Kidney (tissue), 14 donors: ENCODE data around the gene ARVCF. TPM values are rescaled to one million over a fixed set of nuclear protein-coding genes. Genes with fewer than 3 reads are reported as not detected.
A peak's percentile ranks its signal among the peaks of the same experiment; 100 is the strongest.
"Not testable (repeated sequence)": the region's sequence is repeated elsewhere in the genome, so short reads cannot be mapped to it uniquely, and the experiment has no call there.

ENCODE experiments used
- DNase-seq, 5 donors: peaks; one replicate each; pipeline ENCODE4 v3.0.0-alpha.2; 2013 to 2020
- FAIRE-seq: peaks from 2 replicates; lab custom pipeline; 2012; peaks lifted over from hg19 to GRCh38; lab: Jason Lieb, UNC
- H3K27ac ChIP-seq, 2 donors: one replicate each; pipeline ENCODE4 v1.7.0; 2013; ENCODE audit warnings: low read depth in 2 of 2, low read length in 2 of 2, inconsistent platforms in 1 of 2
- H3K27me3 ChIP-seq: one replicate; pipeline ENCODE4 v1.7.1; 2013; ENCODE audit warnings: low read length, inconsistent platforms; ENCODE audit not compliant: control insufficient read depth, insufficient read depth
- H3K36me3 ChIP-seq, 3 donors: one replicate each; pipeline versions ENCODE4 v1.7.0 to v1.7.1; 2013; ENCODE audit warnings: low read length in 3 of 3, control low read depth in 1 of 3, inconsistent platforms in 1 of 3; ENCODE audit not compliant: insufficient read depth in 3 of 3, control insufficient read depth in 2 of 3
- H3K4me1 ChIP-seq, 3 donors: one replicate each; pipeline versions ENCODE4 v1.7.0 to v1.7.1; 2013; ENCODE audit warnings: low read length in 3 of 3, inconsistent platforms in 1 of 3, low read depth in 1 of 3; ENCODE audit not compliant: control insufficient read depth in 2 of 3, insufficient read depth in 2 of 3
- H3K4me3 ChIP-seq, 3 donors: one replicate each; pipeline versions ENCODE4 v1.7.0 to v1.8.1; 2013; ENCODE audit warnings: low read length in 3 of 3, control low read depth in 1 of 3, inconsistent platforms in 1 of 3
- H3K9ac ChIP-seq, 3 donors: one replicate each; pipeline versions ENCODE4 v1.7.0 to v1.7.1; 2013; ENCODE audit warnings: low read length in 3 of 3, control low read depth in 1 of 3, inconsistent platforms in 1 of 3
- H3K9me3 ChIP-seq, 3 donors: one replicate each; pipeline versions ENCODE4 v1.7.0 to v1.7.1; 2013; ENCODE audit warnings: low read length in 3 of 3, control low read depth in 1 of 3, inconsistent platforms in 1 of 3; ENCODE audit not compliant: control insufficient read depth in 2 of 3, insufficient read depth in 1 of 3
- intact Hi-C: fragments of 100-400 bp; cut with DNase I; formaldehyde crosslinking; loops from one replicate; pipeline ENCODE4 v1.11.1; 2022
- microRNA-seq: library from miRNA; unstranded; fragments of <30 nt; microRNA quantifications from one replicate; pipeline ENCODE4 v1.2.0, GENCODE V29; 2020
- polyA plus RNA-seq: library from polyadenylated mRNA; stranded (reverse); fragments of 350-450 nt; fragmentation: Illumina TruSeq; extraction: RNeasy Lipid Tissue Mini Kit (QIAGEN cat#74804); gene quantifications from one replicate; pipeline ENCODE4 v1.2.3, GENCODE V29; 2014; ENCODE audit warnings: low read depth, low replicate concordance; ENCODE audit not compliant: insufficient read depth
- total RNA-seq: library from RNA; stranded (reverse); fragmentation: NEBNext Ultra II Directional; extraction: Animal tissue kit (Norgen Biotek cat#: 25700); gene quantifications from one replicate; pipeline ENCODE4 v1.2.1, GENCODE V29; 2021
- TF ChIP-seq, protein P1 (sequence below): IDR thresholded peaks from 3 replicates; pipeline ENCODE4 v1.5.1; 2012; ENCODE audit warnings: mild to moderate bottlenecking, moderate library complexity, borderline replicate concordance; ENCODE audit not compliant: insufficient read depth; ENCODE audit errors: extremely low read depth
- donor health status: control.
- donor health status: control.
- donor health status: control.
- donor health status: control.
- donor health status: control.
- donor health status: DM: yes; HTN: yes; CAD: no.
- donor health status: Normal renal cell carcinoma (clear cell type).

Gene ARVCF
- total and polyA plus RNA-seq, 2 donors from 2014 or later = 16.0 to 21.9 TPM

DNA sequence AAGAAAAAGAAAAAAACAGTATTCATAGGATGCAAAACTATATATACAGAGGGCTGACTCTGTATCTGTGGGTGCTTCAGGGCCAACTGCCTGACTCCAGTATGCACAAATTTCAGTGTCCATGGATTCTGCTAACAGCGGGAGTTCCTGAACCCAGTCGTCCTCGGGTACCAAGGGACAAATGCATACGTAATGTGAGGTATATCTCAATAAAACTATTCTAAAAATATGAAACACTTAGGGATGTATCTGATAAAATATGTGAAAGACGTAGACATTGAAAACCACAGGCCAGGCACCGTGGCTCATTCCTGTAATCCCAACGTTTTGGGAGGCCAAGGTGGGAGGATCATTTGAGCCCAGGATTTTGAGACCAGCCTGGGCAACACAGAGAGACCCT, 88.9 kb downstream of the ARVCF start:
- H3K9me3 ChIP-seq = no peaks in the 10 kb centered on the region
- H3K4me3 ChIP-seq = no peak overlapping the region
- no peaks in the 10 kb centered on the region for H3K4me1 ChIP-seq
- intact Hi-C loops = no loop called here
- TF ChIP-seq, protein P1, sequence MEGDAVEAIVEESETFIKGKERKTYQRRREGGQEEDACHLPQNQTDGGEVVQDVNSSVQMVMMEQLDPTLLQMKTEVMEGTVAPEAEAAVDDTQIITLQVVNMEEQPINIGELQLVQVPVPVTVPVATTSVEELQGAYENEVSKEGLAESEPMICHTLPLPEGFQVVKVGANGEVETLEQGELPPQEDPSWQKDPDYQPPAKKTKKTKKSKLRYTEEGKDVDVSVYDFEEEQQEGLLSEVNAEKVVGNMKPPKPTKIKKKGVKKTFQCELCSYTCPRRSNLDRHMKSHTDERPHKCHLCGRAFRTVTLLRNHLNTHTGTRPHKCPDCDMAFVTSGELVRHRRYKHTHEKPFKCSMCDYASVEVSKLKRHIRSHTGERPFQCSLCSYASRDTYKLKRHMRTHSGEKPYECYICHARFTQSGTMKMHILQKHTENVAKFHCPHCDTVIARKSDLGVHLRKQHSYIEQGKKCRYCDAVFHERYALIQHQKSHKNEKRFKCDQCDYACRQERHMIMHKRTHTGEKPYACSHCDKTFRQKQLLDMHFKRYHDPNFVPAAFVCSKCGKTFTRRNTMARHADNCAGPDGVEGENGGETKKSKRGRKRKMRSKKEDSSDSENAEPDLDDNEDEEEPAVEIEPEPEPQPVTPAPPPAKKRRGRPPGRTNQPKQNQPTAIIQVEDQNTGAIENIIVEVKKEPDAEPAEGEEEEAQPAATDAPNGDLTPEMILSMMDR = no peak
- DNase-seq (no peak), FAIRE-seq (no peak)
- no peak overlapping the region for H3K9ac ChIP-seq
- no peaks in the 10 kb centered on the region for H3K27me3 ChIP-seq
- no peak overlapping the region for H3K27ac ChIP-seq
- no peaks in the 10 kb centered on the region for H3K36me3 ChIP-seq

DNA sequence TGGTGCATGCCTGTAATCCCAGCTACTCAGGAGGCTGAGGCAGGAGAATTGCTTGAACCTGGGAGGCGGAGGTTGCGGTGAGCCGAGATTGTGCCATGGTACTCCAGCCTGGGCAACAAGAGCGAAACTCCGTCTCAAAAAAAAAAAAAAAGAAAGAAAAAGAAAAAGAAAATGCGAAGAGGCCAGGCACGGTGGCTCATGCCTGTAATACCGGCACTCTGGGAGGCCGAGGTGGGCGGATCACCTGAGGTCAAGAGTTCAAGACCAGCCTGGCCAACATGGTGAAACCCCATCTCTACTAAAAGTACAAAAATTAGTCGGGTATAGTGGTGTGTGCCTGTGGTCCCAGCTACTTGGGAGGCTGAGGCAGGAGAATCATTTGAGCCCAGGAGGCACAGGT, 90.6 kb downstream of the ARVCF start:
- DNase-seq, H3K27me3 ChIP-seq, intact Hi-C loops, FAIRE-seq, H3K9ac ChIP-seq, H3K4me3 ChIP-seq, H3K36me3 ChIP-seq, H3K27ac ChIP-seq, H3K9me3 ChIP-seq, H3K4me1 ChIP-seq: not testable (repeated sequence)

DNA sequence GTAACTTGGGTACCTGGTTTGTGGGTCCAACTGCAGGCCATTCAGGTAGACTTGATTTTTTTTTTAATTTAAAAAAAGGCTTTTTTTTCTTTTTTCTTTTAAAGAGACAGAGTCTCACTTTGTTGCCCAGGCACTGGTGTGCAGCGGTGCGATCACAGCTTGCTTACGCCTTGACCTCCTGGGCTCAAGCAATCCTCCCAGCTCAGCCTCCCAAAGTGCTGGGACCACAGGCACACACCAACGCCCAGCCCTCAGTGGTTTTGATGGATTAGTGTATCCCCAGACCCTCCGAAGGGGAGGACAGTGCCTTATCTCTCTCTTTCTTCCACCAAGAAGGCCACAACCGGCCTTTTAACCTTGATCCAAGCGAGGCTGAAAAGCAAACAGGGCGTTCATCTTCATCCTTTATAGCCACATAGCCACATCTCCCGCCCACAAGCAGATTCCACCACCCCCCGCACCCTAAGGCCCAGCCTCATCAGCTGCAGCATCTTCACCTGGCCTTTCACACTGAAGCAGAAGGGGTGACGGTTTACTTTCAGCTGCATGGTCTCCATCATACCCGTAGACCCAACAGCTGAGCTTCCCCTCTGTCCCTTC, 92.6 kb downstream of the ARVCF start:
- Histone ChIP-seq H3K36me3 (no peaks in the 10 kb centered on the region), H3K27ac (no peak overlapping the region), H3K9me3 (no peaks in the 10 kb centered on the region), H3K4me1 (no peaks in the 10 kb centered on the region), H3K4me3 (no peak overlapping the region), H3K27me3 (no peaks in the 10 kb centered on the region), H3K9ac (no peak overlapping the region)
- FAIRE-seq = no peak
- peak in 1 of 5 donors; percentile 25 for DNase-seq
- intact Hi-C loops = no loop called here
- TF ChIP-seq, protein P1 = no peak

DNA sequence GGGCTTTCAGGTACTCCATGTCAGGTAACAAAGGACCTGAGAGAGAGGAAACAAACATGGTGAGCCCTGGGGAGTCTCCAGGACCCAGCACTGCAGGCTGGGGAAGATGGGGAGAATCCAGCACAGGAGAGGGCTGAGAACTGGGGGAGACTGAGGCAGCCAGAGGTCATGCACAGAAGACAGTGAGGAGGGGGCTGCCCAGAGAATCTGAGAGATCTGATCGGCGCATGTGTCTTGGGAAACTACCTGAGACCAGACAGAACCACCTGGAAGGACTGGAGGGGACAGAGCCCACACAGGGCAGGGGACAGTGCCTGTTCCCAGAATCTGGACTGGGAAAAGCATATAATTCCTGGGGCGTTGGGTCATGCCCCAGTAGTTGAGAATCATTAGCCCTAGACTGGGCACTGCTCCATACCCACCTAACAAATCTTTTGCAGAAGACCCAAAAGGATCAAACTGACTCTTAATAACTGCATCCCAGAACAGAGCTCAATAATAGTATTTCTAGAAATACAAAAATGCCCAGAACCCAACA, 95.0 kb downstream of the ARVCF start:
- FAIRE-seq = no peak
- intact Hi-C loops = no loop called here

More for the DNA sequence above, 95.0 kb downstream of the ARVCF start:
- H3K4me3 ChIP-seq = no peak overlapping the region
- TF ChIP-seq, protein P1 = no peak
- H3K36me3 ChIP-seq = peaks cover 0 to 20% (median 9%) of the 10 kb centered on the region in 3 donors
- no peaks in the 10 kb centered on the region for H3K4me1 ChIP-seq
- no peaks in the 10 kb centered on the region for H3K9me3 ChIP-seq
- no peak overlapping the region for H3K27ac ChIP-seq
- H3K27me3 ChIP-seq = no peaks in the 10 kb centered on the region
- DNase-seq = peak in 1 of 5 donors; percentile 10
- no peak overlapping the region for H3K9ac ChIP-seq

Small RNA genes lying within 50 kb of the gene (microRNA-seq; reads per million reads assigned to microRNA genes)
- gene MIR185 (75.1 reads per million, percentile 48 among the genes with 10 or more reads in this experiment), gene MIR4761 (not detected)

Other genes starting within 250 kb of the ARVCF start
- gene GNB1L, start 161.9 kb downstream of the ARVCF start, total RNA-seq = 4.4 TPM
- gene GNB1L, start 161.9 kb downstream of the ARVCF start, polyA plus RNA-seq = 4.0 TPM
- 16.7 TPM for gene RTL10, start 161.9 kb downstream of the ARVCF start, total RNA-seq
- gene RTL10, start 161.9 kb downstream of the ARVCF start, polyA plus RNA-seq = 8.8 TPM
- 118 TPM for gene COMT, start 75.1 kb downstream of the ARVCF start, total RNA-seq
- gene COMT, start 75.1 kb downstream of the ARVCF start, polyA plus RNA-seq = 244 TPM
- gene TXNRD2, start 75.0 kb downstream of the ARVCF start, total RNA-seq = 28.6 TPM
- 50.6 TPM for gene TXNRD2, start 75.0 kb downstream of the ARVCF start, polyA plus RNA-seq
- 27.7 TPM for gene TANGO2, start 4.3 kb upstream of the ARVCF start, total RNA-seq
- 37.3 TPM for gene TANGO2, start 4.3 kb upstream of the ARVCF start, polyA plus RNA-seq
- 40.1 TPM for gene DGCR8, start 63.4 kb upstream of the ARVCF start, total RNA-seq
- 12.2 TPM for gene DGCR8, start 63.4 kb upstream of the ARVCF start, polyA plus RNA-seq
- gene RANBP1, start 99.3 kb upstream of the ARVCF start, total RNA-seq = 67.2 TPM
- gene RANBP1, start 99.3 kb upstream of the ARVCF start, polyA plus RNA-seq = 80.5 TPM
- 50.0 TPM for gene TRMT2A, start 100.4 kb upstream of the ARVCF start, total RNA-seq
- 37.3 TPM for gene TRMT2A, start 100.4 kb upstream of the ARVCF start, polyA plus RNA-seq
- gene ZDHHC8, start 115.0 kb upstream of the ARVCF start, total RNA-seq = 57.1 TPM
- gene ZDHHC8, start 115.0 kb upstream of the ARVCF start, polyA plus RNA-seq = 18.8 TPM
- gene CCDC188, start 134.2 kb upstream of the ARVCF start, total RNA-seq = 2.8 TPM
- gene CCDC188, start 134.2 kb upstream of the ARVCF start, polyA plus RNA-seq = 0.54 TPM